ENCODE results near the gene NRAP. TPM values are rescaled to one million over a fixed set of nuclear protein-coding genes. Genes with fewer than 3 reads are reported as not detected.

NRAP gene
- total RNA-seq, 4 donors from 2014 or later, result 0.16 to 12.3 (median 1.1) TPM; not detected in 1

GRCh38 chr10:113573368-113573767 is 90.5 kb downstream of the NRAP start:
- TF ChIP-seq EP300 (IDR thresholded peaks at IDR 0.05; ENCODE audit: low read depth), result no peak
- TF ChIP-seq CTCF (IDR thresholded peaks at IDR 0.05), result no peak
- TF ChIP-seq POLR2AphosphoS5 (IDR thresholded peaks at IDR 0.05), result no peak
- in situ Hi-C loops (cut with MboI; ENCODE audit: low pct_ligation_motif_present in 1 of 4, low pct_unique_long_range_greater_than_20kb in 1 of 4, low sequenced_read_pairs in 3 of 4) (no loop called here), intact Hi-C loops (cut with DNase I; ENCODE audit: low total_unique reads) (no loop called here)
- Histone ChIP-seq H3K4me1 (no peaks in the 10 kb centered on the region), H3K4me3 (no peak overlapping the region), H3K36me3 (no peaks in the 10 kb centered on the region), H3K27ac (no peak overlapping the region), H3K27me3 (no peaks in the 10 kb centered on the region), H3K9me3 (no peaks in the 10 kb centered on the region)
- no peak for DNase-seq
- WGBS, 2 donors (ENCODE audit: low coverage in 1 of 2), result 80 to 88% methylated on average over 1 of the region's 1 CpG

DNA sequence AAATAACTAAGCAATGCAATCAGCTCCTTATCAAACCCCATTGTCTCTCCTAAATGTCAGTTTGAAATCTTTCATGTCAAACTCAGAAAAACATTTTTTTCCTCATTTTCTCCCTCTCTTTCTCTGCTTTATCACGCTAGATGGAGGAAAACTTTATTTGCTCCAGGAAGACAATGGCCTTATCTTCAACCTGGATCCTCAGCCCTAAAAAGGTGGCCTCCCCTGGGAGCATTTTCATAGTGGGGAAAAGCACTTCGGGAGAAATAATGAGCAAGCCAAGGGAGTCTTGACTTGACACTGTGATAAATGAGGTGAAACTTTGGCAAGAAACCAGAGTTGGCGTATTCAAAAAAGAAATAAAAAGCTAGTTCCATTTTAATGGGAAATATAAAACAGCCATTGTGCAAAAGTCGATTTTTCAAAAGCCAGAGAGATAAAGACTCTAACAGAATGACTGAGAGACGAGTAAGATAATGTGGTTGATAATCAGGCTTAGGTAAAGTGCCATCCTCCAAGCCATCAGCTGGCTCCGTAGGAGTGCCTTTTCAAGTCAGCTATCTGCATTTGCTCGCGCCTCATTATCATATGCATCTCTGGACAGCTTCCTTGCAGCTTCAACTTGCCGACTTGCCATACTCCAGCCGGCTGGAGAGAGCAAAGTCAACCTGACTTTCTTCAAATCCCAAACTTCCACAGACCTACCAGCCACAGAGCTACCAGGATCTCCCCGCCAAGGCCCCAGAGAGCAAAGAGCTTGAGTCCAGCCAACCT is 91.1 kb downstream of the NRAP start:
- in situ Hi-C loops (cut with MboI; ENCODE audit: low pct_ligation_motif_present in 1 of 4, low pct_unique_long_range_greater_than_20kb in 1 of 4, low sequenced_read_pairs in 3 of 4) (no loop called here), intact Hi-C loops (cut with DNase I; ENCODE audit: low total_unique reads) (no loop called here)
- no peaks in the 10 kb centered on the region for H3K4me1 ChIP-seq
- H3K27ac ChIP-seq, result no peak overlapping the region
- H3K27me3 ChIP-seq, result no peaks in the 10 kb centered on the region
- H3K4me3 ChIP-seq, result no peak overlapping the region
- TF ChIP-seq POLR2AphosphoS5 (IDR thresholded peaks at IDR 0.05) (no peak), EP300 (IDR thresholded peaks at IDR 0.05; ENCODE audit: low read depth) (no peak), CTCF (IDR thresholded peaks at IDR 0.05) (no peak), POLR2A (IDR thresholded peaks at IDR 0.05) (no peak)
- no peak for DNase-seq
- no peaks in the 10 kb centered on the region for H3K36me3 ChIP-seq
- 57 to 69% methylated on average over 5 to 11 of the region's 11 CpGs for WGBS, 2 donors (ENCODE audit: low coverage in 1 of 2)
- no peaks in the 10 kb centered on the region for H3K9me3 ChIP-seq

- TF ChIP-seq POLR2AphosphoS5 (IDR thresholded peaks at IDR 0.05), result no peak
- TF ChIP-seq CTCF (IDR thresholded peaks at IDR 0.05), result no peak
- TF ChIP-seq EP300 (IDR thresholded peaks at IDR 0.05; ENCODE audit: low read depth), result no peak
- TF ChIP-seq POLR2A (IDR thresholded peaks at IDR 0.05), result no peak
- H3K27ac ChIP-seq, result no peak overlapping the region
- no peak for DNase-seq
- 86 to 100% methylated on average over 1 to 7 of the region's 8 CpGs for WGBS, 2 donors (ENCODE audit: low coverage in 1 of 2)
- no peaks in the 10 kb centered on the region for H3K27me3 ChIP-seq
- H3K9me3 ChIP-seq, result no peaks in the 10 kb centered on the region
- H3K36me3 ChIP-seq, result no peaks in the 10 kb centered on the region
- in situ Hi-C loops (cut with MboI; ENCODE audit: low pct_ligation_motif_present in 1 of 4, low pct_unique_long_range_greater_than_20kb in 1 of 4, low sequenced_read_pairs in 3 of 4), result no loop called here
- intact Hi-C loops (cut with DNase I; ENCODE audit: low total_unique reads), result no loop called here
- H3K4me3 ChIP-seq, result no peak overlapping the region
- no peaks in the 10 kb centered on the region for H3K4me1 ChIP-seq
Measured at GRCh38 chr10:113569576-113569975, 94.3 kb downstream of the NRAP start.

GRCh38 chr10:113566888-113567287 is 97.0 kb downstream of the NRAP start:
- in situ Hi-C loops (cut with MboI; ENCODE audit: low pct_ligation_motif_present in 1 of 4, low pct_unique_long_range_greater_than_20kb in 1 of 4, low sequenced_read_pairs in 3 of 4) (no loop called here), intact Hi-C loops (cut with DNase I; ENCODE audit: low total_unique reads) (no loop called here)
- Histone ChIP-seq H3K4me3 (no peak overlapping the region), H3K27ac (no peak overlapping the region), H3K9me3 (no peaks in the 10 kb centered on the region), H3K27me3 (no peaks in the 10 kb centered on the region), H3K4me1 (peaks cover 0 to 7% (median 2%) of the 10 kb centered on the region in 4 donors), H3K36me3 (no peaks in the 10 kb centered on the region)
- 0 to 64% methylated on average over 1 to 6 of the region's 6 CpGs for WGBS, 2 donors (ENCODE audit: low coverage in 1 of 2)
- no peak for DNase-seq
- no peak for TF ChIP-seq POLR2AphosphoS5 (IDR thresholded peaks at IDR 0.05)

DNA sequence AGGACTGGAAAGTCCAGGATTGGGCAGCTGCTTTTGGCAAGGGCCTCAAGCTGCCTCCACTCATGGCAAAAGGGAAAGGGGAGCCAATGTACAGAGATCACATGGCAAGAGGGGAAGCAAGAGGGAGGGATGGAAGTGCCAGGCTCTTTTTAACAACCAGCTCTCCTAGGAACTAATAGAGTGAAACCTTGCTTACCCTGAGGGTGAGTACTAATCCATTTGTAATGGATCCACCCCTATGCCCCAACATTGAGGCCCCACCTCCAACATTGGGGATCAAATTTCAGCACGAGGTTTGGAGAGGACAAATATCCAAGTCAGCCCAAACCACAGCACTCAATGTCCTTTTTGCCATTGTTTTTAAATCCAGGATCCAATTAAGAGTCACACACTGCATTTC is 98.5 kb downstream of the NRAP start:
- Histone ChIP-seq H3K4me3 (no peak overlapping the region), H3K27me3 (no peaks in the 10 kb centered on the region), H3K36me3 (no peaks in the 10 kb centered on the region), H3K4me1 (peaks cover 0 to 7% (median 2%) of the 10 kb centered on the region in 4 donors), H3K27ac (no peak overlapping the region), H3K9me3 (no peaks in the 10 kb centered on the region)
- no peak for DNase-seq
- WGBS, 2 donors (ENCODE audit: low coverage in 1 of 2), result 20% methylated on average over 1 of the region's 1 CpG; no CpG with 5 or more reads in 1 of the 2 donors
- intact Hi-C loops (cut with DNase I; ENCODE audit: low total_unique reads) (no loop called here), in situ Hi-C loops (cut with MboI; ENCODE audit: low pct_ligation_motif_present in 1 of 4, low pct_unique_long_range_greater_than_20kb in 1 of 4, low sequenced_read_pairs in 3 of 4) (no loop called here)
- TF ChIP-seq CTCF (IDR thresholded peaks at IDR 0.05) (no peak), EP300 (IDR thresholded peaks at IDR 0.05; ENCODE audit: low read depth) (no peak), POLR2A (IDR thresholded peaks at IDR 0.05) (no peak), POLR2AphosphoS5 (IDR thresholded peaks at IDR 0.05) (no peak)

Data from transverse colon (tissue), 4 donors.